CD4-positive, alpha-beta T cell treated with Interleukin-10 for 1 hour (primary cell): Measurements from ENCODE around the gene ZCCHC14.
A peak's percentile ranks its signal among the peaks of the same experiment; 100 is the strongest.
"Not testable (repeated sequence)": the region's sequence is repeated elsewhere in the genome, so short reads cannot be mapped to it uniquely, and the experiment has no call there.

Experiments
- DNase-seq: peaks from one replicate; pipeline ENCODE4 v3.0.0-alpha.2; 2020

Gene ZCCHC14

GRCh38 chr16:87495578-87496446, 3.0 kb upstream of the ZCCHC14 start:
- DNase-seq = no peak

- DNase-seq = no peak
These were observed 920 bp upstream of the ZCCHC14 start for GRCh38 chr16:87493608-87494280.

- no peak for DNase-seq
These were observed 563 bp downstream of the ZCCHC14 start for GRCh38 chr16:87492291-87492630.

GRCh38 chr16:87491522-87492290, 1.1 kb downstream of the ZCCHC14 start:
- DNase-seq = peak; percentile 11

DNA sequence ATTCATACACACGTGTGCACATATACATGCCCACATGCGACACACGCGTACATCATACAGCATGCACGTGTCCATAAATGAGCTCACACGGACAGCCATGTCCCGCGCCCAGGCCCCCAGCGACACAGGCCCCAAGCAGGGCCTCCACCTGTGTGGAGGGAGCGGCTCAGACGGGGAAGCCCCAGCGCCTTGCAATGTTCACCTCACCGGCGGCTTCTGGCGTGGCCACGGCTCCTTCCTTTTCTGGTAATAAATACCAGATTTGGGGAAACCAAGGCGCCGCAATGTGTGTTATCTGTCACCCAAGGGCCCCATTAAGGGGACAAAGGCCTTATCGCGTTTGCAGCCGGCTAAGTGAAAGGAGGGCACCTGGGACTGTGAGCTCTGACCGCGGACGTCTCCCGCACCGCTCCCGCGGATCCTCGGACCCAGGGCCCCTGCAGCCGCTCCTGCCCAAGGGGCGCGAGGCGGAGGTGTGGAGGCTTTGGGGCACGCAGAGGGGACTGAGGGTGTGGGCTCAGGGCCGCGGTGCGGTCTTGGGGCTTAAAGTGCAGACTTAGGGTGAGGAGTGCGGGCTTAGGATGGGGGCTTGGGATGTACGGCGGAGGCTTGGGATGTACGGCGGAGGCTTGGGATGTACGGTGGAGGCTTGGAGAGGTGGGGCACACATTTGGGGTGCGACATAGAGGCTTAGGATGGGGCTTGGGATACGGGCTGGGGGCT, 1.9 kb downstream of the ZCCHC14 start:
- DNase-seq = peak; percentile 68

- peak; percentile 31 for DNase-seq
These were observed 2.6 kb downstream of the ZCCHC14 start for GRCh38 chr16:87490096-87490798.

DNA sequence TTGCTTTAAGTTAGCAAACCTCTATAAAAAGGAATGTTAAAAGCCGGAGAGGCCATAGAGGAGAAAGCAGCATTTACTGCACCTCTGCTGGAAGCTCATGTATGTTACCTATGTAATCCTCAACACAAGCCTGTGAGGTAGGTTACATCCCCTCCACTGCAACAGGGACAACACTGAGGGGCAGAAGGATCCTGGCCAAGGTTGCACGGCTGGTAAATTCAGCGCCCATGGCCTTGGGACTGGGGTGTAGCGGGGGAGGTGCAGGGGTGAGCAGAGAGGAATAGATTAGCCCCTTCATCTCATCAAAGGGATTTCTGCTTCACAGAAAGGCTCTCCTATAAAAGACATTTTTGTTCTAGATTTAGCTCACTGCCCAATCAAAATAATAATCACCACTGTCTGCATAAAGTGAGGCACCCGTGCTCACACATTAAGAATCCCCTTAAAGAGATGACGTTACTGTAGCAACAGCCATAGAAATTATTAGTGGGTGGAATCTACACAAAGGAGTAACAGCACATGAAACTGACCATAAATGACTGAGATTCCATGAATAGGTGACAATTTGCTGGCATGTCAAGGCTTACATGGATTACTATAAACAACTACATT, 3.3 kb downstream of the ZCCHC14 start:
- DNase-seq = no peak

GRCh38 chr16:87488960-87489359, 3.9 kb downstream of the ZCCHC14 start:
- not testable (repeated sequence) for DNase-seq

DNA sequence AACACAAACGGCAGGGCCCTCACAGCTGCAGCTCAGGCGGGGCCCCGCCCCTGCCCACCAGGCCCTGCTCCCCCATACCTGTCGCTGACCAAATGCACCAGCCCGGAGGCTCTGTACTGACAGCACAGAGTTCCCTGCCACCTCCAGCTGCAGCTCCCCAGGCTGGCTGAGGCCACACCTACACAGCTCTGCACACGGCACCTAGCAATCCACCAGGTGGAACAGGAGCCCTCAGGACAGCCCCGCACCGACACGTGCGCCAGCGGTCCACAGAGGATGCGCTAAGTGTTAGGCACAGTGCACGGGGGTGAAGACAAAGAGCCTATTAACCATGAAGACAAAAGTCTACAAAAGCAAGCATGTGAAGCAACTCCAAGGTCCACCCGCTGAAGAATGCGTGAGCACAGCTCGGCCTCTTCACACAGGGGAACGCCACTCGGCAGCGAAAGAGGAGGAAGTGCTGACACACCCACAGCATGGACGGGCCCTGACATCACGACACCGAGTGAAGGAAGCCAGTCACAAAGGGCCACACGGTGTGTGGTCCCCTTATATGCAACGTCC, 5.4 kb downstream of the ZCCHC14 start:
- peak; percentile 17 for DNase-seq

- no peak for DNase-seq
These were observed 6.0 kb downstream of the ZCCHC14 start for GRCh38 chr16:87486713-87487247.

DNA sequence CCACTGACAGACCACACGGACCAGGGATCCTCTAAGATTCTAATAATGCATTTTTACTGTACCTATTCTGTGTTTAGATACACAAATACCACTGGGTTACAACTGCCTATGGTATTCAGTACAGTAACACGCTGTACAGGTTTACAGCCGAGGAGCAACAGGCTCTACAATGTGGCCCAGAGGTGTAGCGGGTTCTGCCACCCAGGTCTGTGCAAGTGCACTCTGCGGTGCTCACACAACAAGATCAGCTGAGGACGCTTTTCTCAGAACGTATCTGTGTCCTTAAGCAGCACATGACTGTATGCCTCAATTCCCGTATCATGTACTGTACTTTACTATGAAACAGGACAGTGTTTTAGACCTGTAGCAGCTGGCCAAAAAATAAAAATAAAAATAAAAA, 6.5 kb downstream of the ZCCHC14 start:
- no peak for DNase-seq

GRCh38 chr16:87485792-87486191, 7.0 kb downstream of the ZCCHC14 start:
- DNase-seq = not testable (repeated sequence)

DNA sequence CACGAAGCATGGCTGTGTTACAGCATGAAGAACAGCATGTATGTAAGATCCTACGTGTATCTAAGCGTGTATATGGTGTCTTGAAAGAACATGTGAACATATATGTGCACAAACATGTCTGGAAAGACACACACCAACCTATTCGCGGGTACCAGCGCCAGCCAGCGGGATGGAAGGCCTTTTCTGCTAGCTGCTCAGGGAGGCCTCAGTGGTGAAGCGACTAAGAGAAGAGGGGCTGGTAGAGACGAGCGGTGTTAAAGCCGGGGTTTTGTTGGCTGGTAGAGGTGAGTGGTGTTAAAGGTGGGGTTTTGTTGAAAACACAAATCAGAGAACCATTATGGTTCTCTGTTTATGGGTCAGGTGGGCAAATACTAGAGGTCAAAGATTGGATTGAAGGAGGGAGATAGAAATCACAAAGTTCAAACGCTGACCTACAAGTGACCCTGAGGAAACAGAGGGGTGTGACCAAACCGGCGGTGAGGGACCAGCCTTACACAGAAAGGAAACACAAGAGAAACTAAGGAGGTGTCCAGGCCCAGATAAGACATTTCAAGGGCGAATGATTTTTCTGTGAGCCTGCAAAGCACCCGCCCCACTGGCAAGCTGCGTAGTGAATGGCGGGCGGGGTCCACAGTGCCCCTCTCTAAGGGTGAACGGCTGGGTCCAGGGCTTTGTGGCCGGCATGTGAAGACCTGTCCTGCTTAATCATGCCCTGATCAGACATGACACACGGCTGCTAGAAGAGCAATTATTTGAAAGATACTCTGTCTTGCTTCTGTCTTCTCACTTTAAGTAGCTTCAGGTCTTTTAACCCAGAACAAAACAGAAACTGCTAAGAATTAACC, 8.1 kb downstream of the ZCCHC14 start:
- no peak for DNase-seq

DNA sequence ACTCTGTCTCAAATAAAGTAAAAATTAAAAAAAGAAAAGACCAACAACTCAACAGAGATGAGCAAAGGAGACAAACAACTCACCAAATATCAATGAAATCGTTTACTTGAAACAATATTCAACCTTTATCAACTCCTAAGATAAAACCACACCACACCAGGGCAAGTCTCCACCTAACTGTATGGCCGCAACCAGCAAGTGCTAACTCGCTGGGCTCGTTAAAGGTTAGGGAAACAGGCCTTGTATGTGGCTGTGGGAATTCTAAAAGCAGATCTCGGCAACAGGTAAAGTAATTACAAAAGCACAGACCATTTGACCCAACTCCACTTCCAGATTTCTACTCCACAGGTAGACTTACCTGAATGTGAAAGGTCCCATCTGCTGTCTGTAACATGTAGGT, 9.3 kb downstream of the ZCCHC14 start:
- DNase-seq = no peak

DNA sequence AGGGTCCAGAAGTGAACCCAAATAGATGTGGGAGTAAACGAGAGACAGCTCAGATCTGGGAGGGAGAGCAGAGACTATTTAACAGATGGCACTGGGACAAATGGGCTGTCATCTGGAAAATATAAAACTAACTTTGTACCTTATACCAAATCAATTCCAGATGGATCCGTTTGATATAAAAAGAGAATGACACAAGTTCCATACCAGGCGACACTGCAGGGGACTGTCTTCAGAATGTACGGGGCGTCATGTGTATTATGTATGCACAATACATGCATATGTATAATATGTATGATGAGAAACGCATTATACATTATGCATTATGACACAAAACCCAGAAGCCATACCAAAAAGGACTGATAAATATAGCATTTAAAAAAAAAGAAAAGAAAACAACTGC, 10.2 kb downstream of the ZCCHC14 start:
- DNase-seq = not testable (repeated sequence)

DNA sequence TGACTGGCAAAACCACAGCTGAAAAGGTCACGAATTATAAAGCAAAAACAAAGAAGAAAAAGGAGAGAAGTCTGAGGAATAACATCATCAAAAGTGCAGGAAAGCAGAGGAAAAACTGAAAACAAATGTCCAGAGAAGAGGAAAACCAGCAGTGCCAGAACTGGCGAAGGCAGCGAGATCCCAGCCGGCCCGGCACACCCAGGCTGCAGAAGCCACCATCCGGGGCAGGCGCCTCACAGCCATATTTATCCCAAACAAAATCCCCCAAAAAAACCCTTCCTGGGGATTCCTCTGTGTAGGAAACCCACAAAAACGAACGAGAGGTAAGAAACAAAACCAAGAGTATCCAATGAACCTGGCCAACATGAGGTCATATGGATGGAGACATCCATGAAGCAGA, 10.6 kb downstream of the ZCCHC14 start:
- DNase-seq = no peak

GRCh38 chr16:87481711-87482110, 11.1 kb downstream of the ZCCHC14 start:
- DNase-seq = not testable (repeated sequence)

GRCh38 chr16:87477209-87477981, 15.4 kb downstream of the ZCCHC14 start:
- not testable (repeated sequence) for DNase-seq

- DNase-seq = no peak
These were observed 18.2 kb downstream of the ZCCHC14 start for GRCh38 chr16:87474566-87474996.
